Esophagus squamous epithelium (tissue), 4 donors: Measurements from ENCODE around the gene STAT3.

ENCODE experiments used
- POLR2A ChIP-seq, 4 donors: fragments of 450-650 bp; IDR thresholded peaks; one replicate each; pipeline ENCODE4 v1.6.1; 2017; ENCODE audit warnings: antibody characterized with exemption in 4 of 4, mild to moderate bottlenecking in 4 of 4, moderate library complexity in 3 of 4
- TF ChIP-seq, protein P1 (sequence below), 6 experiments: fragments of 450-650 bp in 4 of 6; fragments of 200-600 bp in 2 of 6; sonication (generic) in 2 of 6; IDR thresholded peaks; one replicate each; pipeline ENCODE4 v1.5.1; 2016 to 2019; ENCODE audit warnings: antibody characterized with exemption in 6 of 6, mild to moderate bottlenecking in 4 of 6, moderate library complexity in 4 of 6

DNA sequence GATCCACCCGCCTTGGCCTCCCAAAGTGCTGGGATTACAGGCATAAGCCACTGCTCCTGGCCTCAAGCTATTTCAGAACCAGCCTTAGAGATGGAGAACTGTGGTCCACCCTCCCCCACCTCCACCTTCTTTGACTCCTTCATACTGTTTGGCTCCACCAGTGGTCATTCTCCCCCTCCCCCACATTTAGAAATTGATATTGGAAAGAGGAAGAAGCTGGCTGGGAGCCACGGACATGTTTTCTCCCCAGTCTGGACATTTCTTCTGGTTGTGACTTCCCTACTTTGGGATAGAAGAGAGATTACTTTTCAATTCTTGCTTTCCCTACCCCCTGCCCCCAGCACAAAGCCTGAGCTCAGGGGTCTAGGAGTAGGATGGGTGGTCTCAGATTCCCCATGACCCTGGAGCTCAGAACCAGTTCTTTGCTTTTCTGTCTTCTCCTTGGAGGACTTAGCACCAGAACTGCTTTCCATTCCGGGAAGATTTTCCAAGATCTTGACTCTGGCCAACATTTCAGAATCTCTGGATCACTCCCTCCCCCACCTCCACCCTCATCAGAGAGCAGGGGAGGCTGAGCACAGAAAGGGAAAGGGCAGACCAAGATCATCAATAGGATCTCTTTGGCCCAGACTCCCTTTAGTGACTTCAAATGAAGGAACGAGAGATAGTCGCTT lies 18.5 kb upstream of the STAT3 start:
- TF ChIP-seq, protein P1, sequence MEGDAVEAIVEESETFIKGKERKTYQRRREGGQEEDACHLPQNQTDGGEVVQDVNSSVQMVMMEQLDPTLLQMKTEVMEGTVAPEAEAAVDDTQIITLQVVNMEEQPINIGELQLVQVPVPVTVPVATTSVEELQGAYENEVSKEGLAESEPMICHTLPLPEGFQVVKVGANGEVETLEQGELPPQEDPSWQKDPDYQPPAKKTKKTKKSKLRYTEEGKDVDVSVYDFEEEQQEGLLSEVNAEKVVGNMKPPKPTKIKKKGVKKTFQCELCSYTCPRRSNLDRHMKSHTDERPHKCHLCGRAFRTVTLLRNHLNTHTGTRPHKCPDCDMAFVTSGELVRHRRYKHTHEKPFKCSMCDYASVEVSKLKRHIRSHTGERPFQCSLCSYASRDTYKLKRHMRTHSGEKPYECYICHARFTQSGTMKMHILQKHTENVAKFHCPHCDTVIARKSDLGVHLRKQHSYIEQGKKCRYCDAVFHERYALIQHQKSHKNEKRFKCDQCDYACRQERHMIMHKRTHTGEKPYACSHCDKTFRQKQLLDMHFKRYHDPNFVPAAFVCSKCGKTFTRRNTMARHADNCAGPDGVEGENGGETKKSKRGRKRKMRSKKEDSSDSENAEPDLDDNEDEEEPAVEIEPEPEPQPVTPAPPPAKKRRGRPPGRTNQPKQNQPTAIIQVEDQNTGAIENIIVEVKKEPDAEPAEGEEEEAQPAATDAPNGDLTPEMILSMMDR (IDR thresholded peaks at IDR 0.05): no peak
- TF ChIP-seq POLR2A (IDR thresholded peaks at IDR 0.05): no peak
